ENCODE measurements around the gene ARPC5L.
"Not testable (repeated sequence)": the region's sequence is repeated elsewhere in the genome, so short reads cannot be mapped to it uniquely, and the experiment has no call there.

Gene ARPC5L

GRCh38 chr9:124913378-124913777, 51.4 kb downstream of the ARPC5L start:
- Histone ChIP-seq H3K4me2 (ENCODE audit: low read depth, low read length, poor library complexity, severe bottlenecking) (no peak overlapping the region), H3K27ac (ENCODE audit: low read depth, low read length) (no peak overlapping the region), H3K9me2 (replicated peaks; ENCODE audit: insufficient read depth, low read length) (no peaks in the 10 kb centered on the region), H3F3A (ENCODE audit: insufficient read depth) (0 out of 2 replicates have a peak, but pooled peaks cover 3% of the 10 kb centered on the region), H3K9me3 (ENCODE audit: insufficient read depth, low read length) (no peaks in the 10 kb centered on the region), H3K4me3 (ENCODE audit: insufficient read depth, low read length, poor library complexity, severe bottlenecking) (no peak overlapping the region), H2AFZ (ENCODE audit: low read depth, low read length, severe bottlenecking) (no peak overlapping the region), H4K20me1 (ENCODE audit: low read depth, low read length) (no peaks in the 10 kb centered on the region), H3K27me3 (ENCODE audit: low read length) (no peaks in the 10 kb centered on the region), H3K36me3 (ENCODE audit: low read length) (no peaks in the 10 kb centered on the region; the same call in 1 of the 2 replicates), H3K9ac (ENCODE audit: low read length) (no peak overlapping the region), H3K79me2 (ENCODE audit: insufficient read depth, low read length) (no peaks in the 10 kb centered on the region)
- TF ChIP-seq EZH2phosphoT487 (conservative IDR thresholded peaks at IDR 0.05; ENCODE audit: low read length) (no peak), CTCF (IDR thresholded peaks at IDR 0.05; ENCODE audit: insufficient read depth, low read length, poor library complexity, severe bottlenecking) (no peak)

GRCh38 chr9:124914753-124915405, 52.9 kb downstream of the ARPC5L start:
- no peaks in the 10 kb centered on the region for H3K9me3 ChIP-seq (ENCODE audit: insufficient read depth, low read length)
- no peak overlapping the region for H3K4me2 ChIP-seq (ENCODE audit: low read depth, low read length, poor library complexity, severe bottlenecking)
- H2AFZ ChIP-seq (ENCODE audit: low read depth, low read length, severe bottlenecking) = no peak overlapping the region
- H3K9me2 ChIP-seq (replicated peaks; ENCODE audit: insufficient read depth, low read length) = no peaks in the 10 kb centered on the region
- H3K79me2 ChIP-seq (ENCODE audit: insufficient read depth, low read length) = no peaks in the 10 kb centered on the region
- no peak for TF ChIP-seq CTCF (IDR thresholded peaks at IDR 0.05; ENCODE audit: insufficient read depth, low read length, poor library complexity, severe bottlenecking)
- no peak for TF ChIP-seq EZH2phosphoT487 (conservative IDR thresholded peaks at IDR 0.05; ENCODE audit: low read length)
- H3K9ac ChIP-seq (ENCODE audit: low read length) = no peak overlapping the region
- no peaks in the 10 kb centered on the region for H4K20me1 ChIP-seq (ENCODE audit: low read depth, low read length)
- 0 out of 2 replicates have a peak, but pooled peaks cover 3% of the 10 kb centered on the region for H3F3A ChIP-seq (ENCODE audit: insufficient read depth)
- no peak overlapping the region for H3K4me3 ChIP-seq (ENCODE audit: insufficient read depth, low read length, poor library complexity, severe bottlenecking)
- H3K27me3 ChIP-seq (ENCODE audit: low read length) = no peaks in the 10 kb centered on the region
- H3K27ac ChIP-seq (ENCODE audit: low read depth, low read length) = no peak overlapping the region
- H3K36me3 ChIP-seq (ENCODE audit: low read length) = peaks cover 6% of the 10 kb centered on the region; the same call in 1 of the 2 replicates

GRCh38 chr9:124920394-124920793, 58.5 kb downstream of the ARPC5L start:
- not testable (repeated sequence) for H4K20me1 ChIP-seq (ENCODE audit: low read depth, low read length); H3K79me2 ChIP-seq (ENCODE audit: insufficient read depth, low read length); H3F3A ChIP-seq (ENCODE audit: insufficient read depth); H3K4me3 ChIP-seq (ENCODE audit: insufficient read depth, low read length, poor library complexity, severe bottlenecking); H3K9ac ChIP-seq (ENCODE audit: low read length); H3K9me3 ChIP-seq (ENCODE audit: insufficient read depth, low read length); H3K27ac ChIP-seq (ENCODE audit: low read depth, low read length); H3K4me2 ChIP-seq (ENCODE audit: low read depth, low read length, poor library complexity, severe bottlenecking); H3K9me2 ChIP-seq (replicated peaks; ENCODE audit: insufficient read depth, low read length); H3K27me3 ChIP-seq (ENCODE audit: low read length); H2AFZ ChIP-seq (ENCODE audit: low read depth, low read length, severe bottlenecking)
- H3K36me3 ChIP-seq (ENCODE audit: low read length) = peaks cover 15% of the 10 kb centered on the region; the same call in 1 of the 2 replicates

Measured in SU-DHL-6 (cell line).